NCI-H128 (cell line): ENCODE results near the gene APOL1.
"Not testable (repeated sequence)": the region's sequence is repeated elsewhere in the genome, so short reads cannot be mapped to it uniquely, and the experiment has no call there.

ENCODE experiments used
- DNase-seq: peaks from one replicate; lab custom pipeline; 2025; ENCODE audit not compliant: unreplicated experiment; lab: John Stamatoyannopoulos, UW

APOL1 gene

DNA sequence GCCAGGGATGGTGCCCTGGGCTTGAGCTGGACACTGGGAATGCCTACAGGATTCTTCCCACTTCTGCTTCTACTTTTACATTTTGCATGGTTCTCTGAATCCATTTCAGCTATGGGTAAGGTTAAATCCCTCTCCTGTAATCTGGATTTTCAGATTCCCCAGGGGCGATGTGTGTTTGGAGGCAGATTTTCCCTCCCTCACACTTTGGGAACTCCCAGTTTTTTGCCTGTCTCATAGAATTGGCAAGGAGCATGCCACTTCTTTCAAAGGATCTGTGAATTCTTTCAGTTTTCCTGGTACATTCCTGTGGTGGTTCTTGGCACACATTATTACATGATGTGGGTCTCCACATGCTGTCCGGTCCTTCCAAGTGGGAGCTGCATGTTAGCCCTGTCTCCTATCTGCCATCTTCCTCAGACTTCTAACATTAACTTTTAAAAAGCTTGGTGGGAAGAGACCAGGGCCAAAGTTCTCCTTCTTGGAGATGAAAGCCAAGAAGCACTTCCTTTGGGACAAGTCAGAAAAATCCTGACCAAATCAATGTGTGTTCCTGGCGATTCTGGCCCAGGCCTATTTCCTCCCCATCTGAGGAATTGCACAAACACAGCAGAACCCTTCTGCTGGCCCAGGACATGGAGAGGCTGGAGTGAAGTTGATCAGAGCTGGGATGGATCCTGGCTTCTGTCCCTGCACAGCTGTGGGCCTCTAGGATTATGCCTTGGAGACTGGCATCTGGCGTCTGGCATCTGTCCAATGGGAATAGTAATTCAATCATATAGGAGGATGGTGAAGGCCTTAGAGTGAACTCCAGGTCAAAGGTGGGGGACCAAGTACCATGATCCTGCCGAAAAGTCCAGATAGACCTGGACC is 8.2 kb upstream of the APOL1 start:
- DNase-seq: no peak

DNA sequence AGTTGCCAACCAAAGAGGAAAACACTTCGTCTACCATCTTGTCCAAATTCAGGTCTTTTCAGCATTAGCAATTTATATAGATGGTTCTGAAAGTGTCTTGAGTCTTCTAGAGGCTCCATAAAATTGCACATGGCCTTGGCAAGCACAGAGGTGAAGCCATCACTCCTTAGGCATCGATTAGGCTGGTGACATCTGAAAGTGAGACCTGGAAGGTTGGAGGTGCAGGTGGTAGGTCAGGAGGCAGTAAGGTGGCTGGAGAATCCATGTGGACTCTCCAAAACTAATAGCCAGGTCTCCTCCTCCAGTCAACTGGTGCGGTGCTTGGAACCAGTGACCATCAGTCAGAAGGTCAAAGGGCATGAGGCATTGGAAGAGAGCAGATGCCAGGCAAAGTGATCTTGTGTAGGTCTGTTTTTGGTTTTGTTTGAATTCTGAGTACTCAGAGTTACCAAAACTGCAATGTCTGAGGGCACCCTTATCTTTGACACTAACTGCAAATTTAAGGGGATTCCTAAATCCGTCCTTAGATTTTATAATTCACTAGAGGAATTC is 7.1 kb upstream of the APOL1 start:
- no peak for DNase-seq

DNA sequence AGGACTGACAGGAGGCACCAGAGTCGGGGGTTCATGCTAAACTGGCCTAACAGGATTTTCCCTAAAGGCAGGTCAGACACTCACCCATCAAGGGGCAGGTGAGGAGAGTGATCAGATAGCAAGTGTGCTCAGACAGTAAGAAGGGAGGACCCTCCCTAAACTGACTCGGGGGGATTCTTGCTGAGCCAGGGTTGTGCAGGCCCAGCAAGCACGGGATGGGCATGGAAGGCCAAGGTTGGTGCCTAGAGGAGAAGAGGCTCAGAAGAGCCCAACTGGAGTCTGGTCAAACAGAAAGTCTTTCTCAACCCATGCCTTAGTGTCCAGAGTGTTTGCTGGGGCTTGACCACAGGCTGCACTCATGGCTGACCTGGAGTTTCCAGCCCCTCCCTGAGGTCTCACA is 6.2 kb upstream of the APOL1 start:
- DNase-seq: no peak

DNA sequence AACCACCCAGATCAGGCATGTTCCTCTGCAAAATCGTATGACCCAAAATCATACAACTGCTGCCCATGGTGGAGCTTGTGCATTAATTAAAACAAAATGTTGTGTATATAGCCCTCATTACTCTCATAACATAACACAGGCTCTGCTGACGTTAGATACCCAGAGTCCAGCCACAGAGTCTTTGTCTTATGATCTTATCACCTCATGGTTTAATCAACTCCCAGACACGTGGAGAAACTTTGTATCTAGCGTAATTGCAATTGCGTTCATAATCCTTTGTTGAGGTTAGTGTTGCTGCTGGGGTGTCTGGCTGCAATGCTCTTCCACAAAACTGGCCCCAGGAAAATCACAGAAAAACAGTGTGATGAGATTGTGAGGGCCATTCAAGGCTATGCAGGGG is 5.0 kb upstream of the APOL1 start:
- no peak for DNase-seq

DNA sequence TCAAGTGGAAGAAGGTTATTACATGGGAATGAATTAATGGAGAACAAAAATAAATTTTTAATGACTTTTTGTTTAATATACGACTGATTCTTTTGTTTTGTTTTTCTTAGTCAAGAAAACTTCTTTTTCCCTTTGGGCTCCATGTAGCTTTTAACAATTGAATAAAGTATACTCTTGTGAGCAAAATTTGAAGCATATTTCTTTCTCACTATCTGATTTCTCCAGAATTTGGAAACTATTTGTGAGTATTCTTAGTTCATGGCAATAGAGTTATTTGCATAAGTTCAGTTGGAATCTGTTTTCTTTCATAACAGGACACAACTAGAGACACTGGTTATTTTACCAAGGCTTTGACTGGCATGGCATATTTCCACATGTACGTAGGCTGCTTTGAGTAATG is 3.8 kb upstream of the APOL1 start:
- no peak for DNase-seq

DNA sequence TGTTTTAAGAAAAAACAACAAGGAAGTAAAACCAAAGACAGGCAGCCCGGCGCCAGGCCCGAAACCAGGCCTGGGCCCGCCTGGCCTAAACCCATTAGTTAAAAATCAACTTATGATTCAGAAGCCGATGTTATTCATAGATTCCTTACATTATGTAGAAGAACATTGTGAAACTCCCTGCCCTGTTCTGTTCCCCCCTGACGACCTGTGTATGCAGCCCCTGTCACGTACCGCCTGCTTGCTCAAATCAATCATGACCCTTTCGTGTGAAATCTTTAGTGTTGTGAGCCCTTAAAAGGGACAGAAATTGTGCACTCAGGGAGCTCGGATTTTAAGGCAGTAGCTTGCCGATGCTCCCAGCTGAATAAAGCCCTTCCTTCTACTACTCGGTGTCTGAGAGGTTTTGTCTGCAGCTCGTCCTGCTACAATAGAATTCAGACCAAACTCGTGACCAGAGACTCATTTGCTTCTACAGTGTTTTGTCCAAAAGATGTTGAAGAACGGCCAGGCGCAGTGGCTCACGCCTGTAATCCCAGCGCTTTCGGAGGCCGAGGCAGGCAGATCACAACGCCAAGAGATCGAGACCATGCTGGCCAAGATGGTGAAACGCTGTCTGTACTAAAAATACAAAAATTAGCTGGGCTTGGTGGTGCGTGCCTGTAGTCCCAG is 2.5 kb upstream of the APOL1 start:
- not testable (repeated sequence) for DNase-seq

DNA sequence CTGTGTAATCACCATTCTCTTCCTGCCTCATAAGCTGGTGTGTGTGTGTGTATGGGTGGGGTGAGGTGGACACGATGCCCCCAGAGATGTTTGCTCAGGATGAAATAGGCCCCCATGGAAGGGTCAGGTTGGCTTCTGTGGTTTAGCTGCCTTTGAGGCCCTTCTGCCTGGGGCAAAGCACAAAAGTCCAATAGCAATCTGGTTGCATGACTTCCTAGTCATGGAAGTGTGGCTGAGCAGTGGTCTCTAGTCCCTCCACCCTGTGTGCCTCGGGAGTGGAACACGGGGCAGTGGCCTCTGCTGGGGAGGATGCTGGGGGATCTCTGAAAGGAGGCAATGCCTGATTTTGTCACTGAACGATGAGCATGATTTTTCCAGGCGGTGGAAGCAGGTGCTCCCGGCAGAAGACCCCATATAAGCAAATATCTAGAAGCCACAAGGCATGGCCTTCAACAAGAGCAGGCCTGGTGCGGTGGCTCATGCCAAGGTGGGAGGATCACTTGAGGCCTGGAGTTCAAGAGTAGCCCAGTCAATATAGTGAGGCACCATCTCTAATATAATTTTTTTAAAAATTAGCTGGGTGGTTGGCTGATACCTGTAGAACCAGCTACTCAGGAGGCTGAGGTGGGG is 839 bp upstream of the APOL1 start:
- not testable (repeated sequence) for DNase-seq

DNA sequence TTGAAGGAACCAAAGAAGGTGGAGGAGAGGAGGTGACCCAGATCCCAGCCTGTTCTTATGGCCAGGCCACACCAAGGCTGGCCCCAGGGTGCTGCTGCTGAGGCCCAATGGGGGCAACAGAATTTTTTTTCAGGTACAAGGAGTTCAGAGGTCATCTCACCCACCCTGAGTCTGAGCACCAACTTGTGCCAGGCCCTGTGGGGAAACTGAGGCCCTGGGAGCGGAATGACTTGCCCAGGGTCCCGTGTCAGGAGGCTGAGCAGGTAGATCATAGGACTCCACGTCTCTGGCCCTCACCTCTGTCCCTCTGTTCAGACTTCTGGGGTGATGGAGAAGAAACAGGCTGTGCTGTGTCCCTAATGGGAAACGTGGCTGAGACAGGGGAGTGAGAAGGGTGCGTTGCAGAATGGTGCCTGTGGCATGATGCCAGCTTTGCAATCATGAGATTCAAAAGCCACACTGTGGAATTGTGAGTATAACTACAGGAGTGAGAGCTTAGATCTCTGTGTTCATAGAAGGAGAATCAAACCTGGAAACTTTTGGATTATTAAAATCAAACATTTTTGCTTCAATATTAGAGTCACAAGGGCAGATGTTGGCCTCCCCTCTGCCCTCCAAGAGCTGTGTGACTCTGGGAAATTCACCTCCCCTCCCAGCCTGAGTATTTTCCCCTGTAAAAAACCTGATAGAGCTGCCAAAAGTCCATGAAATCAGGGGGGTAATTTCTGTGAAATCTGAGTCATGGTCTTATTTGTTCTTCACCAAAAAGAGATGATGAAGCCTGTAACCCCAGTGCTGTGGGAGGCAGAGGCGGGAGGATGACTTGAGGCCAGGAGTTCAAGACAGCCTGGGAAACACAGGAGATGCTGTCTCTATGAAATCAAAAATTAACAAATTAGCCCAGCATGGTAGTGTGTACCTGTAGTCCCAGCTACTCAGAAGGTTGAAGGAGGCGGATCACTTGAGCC is 874 bp downstream of the APOL1 start:
- DNase-seq: no peak

DNA sequence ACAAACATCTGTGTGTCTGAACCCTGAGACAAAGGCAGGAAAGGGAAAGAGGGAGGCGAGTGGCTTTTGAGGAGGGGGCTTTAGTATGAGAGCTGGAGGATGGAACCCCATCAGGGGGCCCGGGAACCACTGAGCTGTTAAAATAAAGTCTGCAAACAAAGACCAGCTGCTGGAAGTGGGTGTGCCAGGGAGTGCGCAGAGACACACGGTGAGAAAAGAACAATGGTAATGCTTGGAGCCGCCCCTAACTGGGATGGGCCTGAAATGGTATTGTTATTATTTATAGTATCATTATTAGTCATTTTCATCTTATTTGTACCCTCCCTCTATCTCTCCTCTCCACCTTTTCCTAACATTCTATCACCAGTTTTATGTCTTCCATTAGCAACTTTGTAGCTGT is 2.6 kb downstream of the APOL1 start:
- DNase-seq: not testable (repeated sequence)

DNA sequence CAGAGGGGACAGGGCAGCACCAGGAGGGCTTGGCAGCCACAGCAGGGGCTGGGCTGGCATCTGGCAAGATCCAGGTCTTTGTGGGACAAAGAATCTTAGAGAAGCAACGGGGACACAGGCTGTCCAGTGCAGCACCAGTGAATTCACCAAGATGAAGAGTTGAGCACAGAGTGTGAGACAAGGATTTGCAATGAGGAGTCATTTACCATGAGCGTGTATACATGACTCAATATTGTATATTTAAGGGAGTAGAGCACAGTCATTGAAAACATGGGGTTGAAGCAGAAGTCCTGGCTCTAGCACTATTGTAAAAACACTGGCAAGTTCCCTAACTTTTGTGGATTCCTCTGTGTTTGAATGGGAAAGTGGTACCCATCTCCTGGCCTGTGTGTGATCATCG is 3.5 kb downstream of the APOL1 start:
- no peak for DNase-seq

DNA sequence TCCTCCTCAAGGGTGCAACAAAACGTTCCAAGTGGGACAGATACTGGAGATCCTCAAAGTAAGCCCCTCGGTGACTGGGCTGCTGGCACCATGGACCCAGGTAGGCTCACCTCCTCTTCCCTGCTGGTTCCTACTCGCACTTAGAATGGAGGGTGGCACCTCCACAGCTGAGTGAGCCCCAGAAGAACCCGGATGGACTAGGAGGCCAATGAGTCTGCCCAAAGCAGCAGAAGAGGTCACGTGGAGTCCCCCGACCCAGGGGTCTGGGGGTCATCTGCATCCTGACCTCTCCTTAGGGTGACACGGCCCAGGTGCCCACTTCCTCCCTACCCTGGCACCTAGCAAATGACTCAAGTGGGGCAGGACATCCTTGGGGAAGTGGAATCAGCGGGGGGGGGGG is 4.4 kb downstream of the APOL1 start:
- DNase-seq: no peak

DNA sequence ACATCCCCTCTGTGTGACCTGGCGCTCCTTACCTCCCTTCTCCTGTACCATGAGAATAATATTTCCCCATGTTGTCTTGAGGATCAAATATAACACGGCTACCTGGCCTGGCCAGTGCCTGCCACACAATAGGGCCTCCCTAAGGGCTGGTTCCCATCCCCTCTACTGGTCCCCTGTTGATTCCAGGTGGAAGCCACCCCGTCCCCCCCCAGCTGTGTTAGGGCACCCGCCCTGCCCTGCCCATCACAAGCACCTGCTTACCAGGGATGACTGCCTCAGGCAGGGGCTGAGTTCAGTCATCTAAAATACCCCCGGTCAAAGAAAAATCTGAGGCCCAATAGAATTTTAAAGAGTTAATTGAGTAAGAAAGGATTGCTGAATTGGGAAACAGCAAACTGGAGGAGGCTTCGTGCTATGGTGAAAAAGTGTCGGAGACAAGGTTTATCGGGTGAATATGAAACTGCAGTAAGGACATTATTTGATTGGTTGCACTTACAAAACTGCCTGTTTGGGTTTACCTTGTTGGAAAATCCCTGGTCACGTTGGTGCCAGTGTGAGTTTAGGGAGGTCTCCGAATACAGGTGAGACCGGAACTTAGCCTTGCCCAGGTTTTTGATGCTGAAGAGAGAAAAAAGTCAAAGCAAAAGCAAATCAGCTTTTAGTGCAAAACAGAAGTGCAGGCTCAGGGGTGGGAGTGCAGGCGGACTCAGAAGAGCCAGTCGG is 5.2 kb downstream of the APOL1 start:
- DNase-seq: no peak

DNA sequence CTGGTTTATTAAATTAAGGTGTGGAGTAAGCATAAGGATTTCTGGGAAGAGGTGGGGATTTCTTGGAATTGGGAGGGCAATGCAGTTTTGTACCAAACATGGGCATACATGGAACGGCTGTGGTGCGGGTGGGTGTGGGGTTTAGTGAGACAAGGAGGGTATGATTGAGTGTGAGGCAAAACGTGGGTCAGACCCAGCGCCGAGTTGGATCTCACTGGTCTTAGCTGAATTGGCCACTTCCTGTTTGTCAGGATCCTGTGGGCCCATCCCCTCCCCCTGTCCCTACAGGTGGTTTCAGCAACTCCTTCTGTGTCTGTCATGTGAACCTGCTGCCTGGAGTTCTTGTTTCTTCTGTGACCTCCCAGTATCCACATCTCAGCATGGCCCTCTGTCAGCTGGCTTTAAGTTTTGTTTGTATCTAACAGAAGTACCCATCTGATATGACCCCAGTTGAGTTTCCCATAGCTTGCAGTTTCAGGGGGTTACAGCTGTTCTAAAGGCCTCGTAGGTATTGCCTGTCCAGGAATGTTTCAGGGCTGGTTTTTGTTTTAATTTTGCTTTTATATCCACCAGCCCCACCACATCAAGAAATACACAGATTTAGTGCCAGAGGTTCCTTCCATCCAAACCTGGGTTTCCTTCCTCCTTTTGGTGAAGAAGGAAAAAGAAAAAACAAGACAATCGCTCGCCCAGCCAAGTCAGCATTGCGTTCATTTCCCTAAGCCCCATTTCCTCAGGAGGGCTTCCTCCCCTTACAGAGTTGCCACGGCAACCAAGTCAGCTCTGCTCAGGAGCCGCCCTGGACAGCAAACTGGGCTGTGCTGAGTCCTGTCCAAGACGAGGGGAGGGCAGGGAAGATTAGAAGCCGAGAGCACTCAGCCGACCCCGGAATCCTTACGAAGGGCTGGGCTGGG is 6.0 kb downstream of the APOL1 start:
- no peak for DNase-seq

DNA sequence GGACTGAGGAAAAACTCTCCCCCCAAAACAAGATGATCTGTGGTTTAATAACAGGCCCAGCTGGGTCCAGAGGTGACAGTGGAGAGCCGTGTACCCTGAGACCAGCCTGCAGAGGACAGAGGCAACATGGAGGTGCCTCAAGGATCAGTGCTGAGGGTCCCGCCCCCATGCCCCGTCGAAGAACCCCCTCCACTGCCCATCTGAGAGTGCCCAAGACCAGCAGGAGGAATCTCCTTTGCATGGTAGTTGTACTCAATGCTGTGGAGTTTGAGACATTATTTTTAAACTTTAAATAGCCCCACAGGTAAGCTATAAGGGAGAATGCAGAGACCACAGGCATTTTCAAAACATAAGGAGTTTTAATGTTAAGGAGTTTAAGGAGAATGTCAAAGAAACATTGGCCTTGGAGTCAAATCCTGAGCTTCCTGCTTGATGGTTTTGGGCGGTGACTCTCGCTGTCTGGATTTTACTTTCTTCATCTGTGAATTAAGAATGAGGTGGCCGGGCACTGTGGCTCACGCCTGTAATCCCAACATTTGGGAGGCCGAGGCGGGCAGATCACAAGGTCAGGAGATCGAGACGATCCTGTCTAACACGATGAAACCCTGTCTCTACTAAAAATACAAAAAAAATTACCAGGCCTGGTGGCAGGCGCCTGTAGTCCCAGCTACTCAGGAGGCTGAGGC is 6.8 kb downstream of the APOL1 start:
- no peak for DNase-seq

DNA sequence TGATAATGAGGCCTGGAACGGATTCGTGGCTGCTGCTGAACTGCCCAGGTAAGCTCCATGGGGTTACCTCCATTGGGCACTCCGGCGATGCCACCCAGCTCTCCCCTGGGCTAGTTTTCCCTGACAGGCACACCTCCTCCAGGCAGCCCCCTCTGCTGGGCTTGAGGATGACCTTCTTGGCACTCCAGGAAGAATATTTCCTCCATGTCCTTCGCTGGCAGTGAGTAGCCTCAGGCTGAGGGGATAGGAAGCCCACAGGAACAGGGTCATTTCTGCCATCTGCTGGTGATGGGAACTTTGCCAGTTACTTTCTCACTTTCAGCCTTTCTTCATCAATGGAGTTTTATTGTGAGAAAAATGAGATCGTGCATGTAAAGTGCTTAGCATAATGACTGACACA is 8.7 kb downstream of the APOL1 start:
- not testable (repeated sequence) for DNase-seq

DNA sequence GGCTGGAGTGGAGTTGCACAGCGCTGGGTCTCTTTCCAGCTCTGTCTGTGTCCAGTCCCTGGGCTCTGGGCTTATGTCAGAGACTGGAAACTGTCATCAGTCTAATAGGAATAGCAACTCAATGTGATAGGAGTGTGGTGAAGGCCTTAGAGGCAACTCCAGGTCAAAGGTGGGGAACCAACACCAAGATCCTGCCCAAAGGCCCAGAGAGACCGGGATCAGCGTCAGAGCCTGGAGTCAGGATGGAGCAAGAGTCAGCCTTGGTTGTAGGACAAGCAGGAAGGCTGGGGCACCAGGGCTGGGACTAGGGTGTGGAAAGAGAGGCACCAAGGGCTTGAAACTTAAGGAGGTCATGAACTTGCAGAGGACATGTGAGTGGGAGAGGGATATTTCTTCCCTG is 9.4 kb downstream of the APOL1 start:
- DNase-seq: not testable (repeated sequence)

DNA sequence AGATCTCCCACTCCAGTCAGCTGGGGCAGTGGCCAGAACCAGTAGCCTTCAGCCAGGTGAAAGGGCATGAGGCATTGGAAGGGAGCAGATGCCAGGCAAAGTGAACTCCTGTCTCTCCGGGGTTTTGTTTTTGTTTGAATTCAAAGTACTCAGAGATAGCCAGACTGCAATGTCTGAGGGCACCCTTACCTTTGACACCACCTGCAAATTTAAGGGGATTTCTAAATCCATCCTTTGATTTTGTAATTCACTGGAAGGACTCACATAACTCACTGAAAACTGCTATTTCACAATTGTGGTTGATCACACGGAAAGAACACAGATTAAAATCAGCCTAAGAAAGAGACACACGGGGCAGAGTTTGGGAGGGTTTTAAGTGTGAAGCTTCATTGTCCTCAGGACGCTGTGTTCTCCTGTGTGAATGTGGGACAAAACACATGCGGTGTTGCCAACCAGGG is 10.3 kb downstream of the APOL1 start:
- not testable (repeated sequence) for DNase-seq
